H1 (cell line): ENCODE data around the gene CD8B2. TPM values are rescaled to one million over a fixed set of nuclear protein-coding genes. Genes with fewer than 3 reads are reported as not detected.

Source experiments
- CTCF ChIA-PET: fragments of 300-600 bp; sonication (Branson Sonifier 250); formaldehyde crosslinking; loops from one replicate; lab custom pipeline; 2021; ENCODE audit not compliant: partially characterized antibody; lab: Charles Lee
- POLR2A ChIA-PET: fragments of 300-600 bp; sonication (Branson Sonifier 250); formaldehyde crosslinking; loops from one replicate; lab custom pipeline; 2021; ENCODE audit warnings: inconsistent platforms; ENCODE audit not compliant: partially characterized antibody; lab: Charles Lee
- DNase-seq, 2 experiments: peaks; one replicate each; pipeline versions ENCODE4 v3.0.0 to v3.0.0-alpha.2; 2010 to 2022; ENCODE audit warnings: low spot score in 2 of 2, low read depth in 1 of 2, mixed read lengths in 1 of 2
- FAIRE-seq: peaks from 2 replicates; lab custom pipeline; 2011; peaks lifted over from hg19 to GRCh38; lab: Jason Lieb, UNC
- H2AFZ ChIP-seq: 2 replicates; pipeline ENCODE4 v1.8.1; 2012; ENCODE audit warnings: low read length, inconsistent platforms
- H2AK5ac ChIP-seq: 2 replicates; pipeline ENCODE4 v1.6.1; 2013; ENCODE audit warnings: low read depth, low read length
- H2BK120ac ChIP-seq: replicated peaks from 2 replicates; pipeline ENCODE3; 2013; ENCODE audit warnings: low read depth, low read length, inconsistent platforms
- H2BK12ac ChIP-seq: 2 replicates; pipeline ENCODE4 v1.6.1; 2013; ENCODE audit warnings: low read depth, low read length
- H2BK15ac ChIP-seq: 2 replicates; pipeline ENCODE4 v1.6.1; 2013; ENCODE audit warnings: low read length
- H2BK20ac ChIP-seq: 2 replicates; pipeline ENCODE4 v1.6.1; 2013; ENCODE audit warnings: low read length
- H2BK5ac ChIP-seq: 2 replicates; pipeline ENCODE4 v1.6.1; 2013; ENCODE audit warnings: low read depth, low read length
- H3K14ac ChIP-seq: 2 replicates; pipeline ENCODE4 v1.6.1; 2013; ENCODE audit warnings: inconsistent platforms; ENCODE audit not compliant: insufficient read length
- H3K18ac ChIP-seq: 2 replicates; pipeline ENCODE4 v1.6.1; 2013; ENCODE audit warnings: low read length; ENCODE audit errors: extremely low read depth
- H3K23ac ChIP-seq: 2 replicates; pipeline ENCODE4 v1.6.1; 2013; ENCODE audit warnings: inconsistent platforms; ENCODE audit not compliant: insufficient read length
- H3K23me2 ChIP-seq: 2 replicates; pipeline ENCODE4 v1.6.1; 2013; ENCODE audit warnings: low read depth, low read length
- H3K27ac ChIP-seq: 2 replicates; pipeline ENCODE4 v1.6.1; 2011; ENCODE audit warnings: low read depth, low read length, inconsistent platforms
- H3K27me3 ChIP-seq, 4 experiments: replicated peaks in 1 of 4; 1 replicate in 1 of 4; 2 replicates in 3 of 4; pipeline versions ENCODE4 v1.6.1 to v1.8.1; 2011 to 2013; ENCODE audit warnings: low read length in 3 of 4, mild to moderate bottlenecking in 3 of 4, inconsistent platforms in 2 of 4, mixed read lengths in 2 of 4, moderate library complexity in 1 of 4; ENCODE audit not compliant: control insufficient read depth in 3 of 4, insufficient read depth in 3 of 4; ENCODE audit errors: extremely low read depth in 1 of 4
- H3K36me3 ChIP-seq, 4 experiments: 2 replicates each; pipeline versions ENCODE4 v1.6.1 to v1.8.1; 2011 to 2013; ENCODE audit warnings: mild to moderate bottlenecking in 4 of 4, low read length in 3 of 4, moderate library complexity in 2 of 4, control low read depth in 1 of 4, inconsistent platforms in 1 of 4; ENCODE audit not compliant: insufficient read depth in 4 of 4, control insufficient read depth in 2 of 4
- H3K4ac ChIP-seq: replicated peaks from 2 replicates; pipeline ENCODE3; 2013; ENCODE audit warnings: low read length, low read depth, mixed read lengths, inconsistent platforms; ENCODE audit not compliant: insufficient read length
- H3K4me1 ChIP-seq, 4 experiments: replicated peaks in 1 of 4; 1 replicate in 1 of 4; 2 replicates in 3 of 4; pipeline versions ENCODE4 v1.6.1 to v1.8.1; 2011 to 2013; ENCODE audit warnings: low read length in 3 of 4, inconsistent platforms in 2 of 4, mixed read lengths in 1 of 4; ENCODE audit not compliant: insufficient read depth in 4 of 4, control insufficient read depth in 3 of 4
- H3K4me2 ChIP-seq, 2 experiments: 2 replicates each; pipeline versions ENCODE4 v1.6.1 to v1.8.1; 2011 to 2013; ENCODE audit warnings: low read depth in 2 of 2, low read length in 2 of 2, control low read depth in 1 of 2, inconsistent platforms in 1 of 2, mild to moderate bottlenecking in 1 of 2; ENCODE audit not compliant: insufficient read depth in 1 of 2
- H3K4me3 ChIP-seq, 4 experiments: fragments of 200-600, 300-600 bp in 1 of 4; sonication (generic), shearing (Covaris generic), sonication (Bioruptor Twin) in 1 of 4; 2 replicates each; pipeline versions ENCODE4 v1.5.1 to v1.8.1; 2011 to 2016; ENCODE audit warnings: low read length in 4 of 4, low read depth in 3 of 4, control low read depth in 2 of 4, inconsistent platforms in 2 of 4, mild to moderate bottlenecking in 2 of 4, mixed read lengths in 1 of 4, moderate library complexity in 1 of 4; ENCODE audit not compliant: insufficient read depth in 2 of 4; ENCODE audit errors: extremely low read depth in 1 of 4
- H3K56ac ChIP-seq: replicated peaks from 2 replicates; pipeline ENCODE3; 2013; ENCODE audit warnings: low read depth, mild to moderate bottlenecking, mixed read lengths, low read length, inconsistent platforms; ENCODE audit not compliant: insufficient read length
- H3K79me1 ChIP-seq: 2 replicates; pipeline ENCODE4 v1.6.1; 2013; ENCODE audit warnings: low read depth, low read length, control low read depth
- H3K79me2 ChIP-seq, 2 experiments: 2 replicates each; pipeline versions ENCODE4 v1.6.1 to v1.8.1; 2012 to 2013; ENCODE audit warnings: low read length in 2 of 2, mild to moderate bottlenecking in 2 of 2, inconsistent platforms in 1 of 2; ENCODE audit not compliant: insufficient read depth in 2 of 2, control insufficient read depth in 1 of 2
- H3K9ac ChIP-seq, 4 experiments: replicated peaks in 1 of 4; 1 replicate in 1 of 4; 2 replicates in 3 of 4; pipeline versions ENCODE4 v1.6.1 to v1.8.1; 2011 to 2013; ENCODE audit warnings: low read depth in 3 of 4, low read length in 3 of 4, control low read depth in 2 of 4, mild to moderate bottlenecking in 2 of 4, moderate library complexity in 2 of 4, inconsistent platforms in 1 of 4; ENCODE audit errors: extremely low read depth in 1 of 4
- H3K9me3 ChIP-seq, 2 experiments: 2 replicates each; pipeline versions ENCODE4 v1.6.1 to v1.8.1; 2012 to 2013; ENCODE audit warnings: mild to moderate bottlenecking in 2 of 2, moderate library complexity in 2 of 2, control low read depth in 1 of 2, inconsistent platforms in 1 of 2, low read depth in 1 of 2, low read length in 1 of 2, mixed read lengths in 1 of 2; ENCODE audit not compliant: insufficient read depth in 2 of 2
- H4K20me1 ChIP-seq, 2 experiments: replicated peaks in 1 of 2; 2 replicates each; pipeline versions ENCODE3 to v1.8.1; 2011 to 2013; ENCODE audit warnings: inconsistent platforms in 2 of 2, low read length in 2 of 2, mild to moderate bottlenecking in 1 of 2; ENCODE audit not compliant: insufficient read depth in 2 of 2, control insufficient read depth in 1 of 2
- H4K5ac ChIP-seq: 2 replicates; pipeline ENCODE4 v1.6.1; 2013; ENCODE audit warnings: low read length, low read depth, mixed read lengths, inconsistent platforms; ENCODE audit not compliant: insufficient read length
- H4K8ac ChIP-seq: 2 replicates; pipeline ENCODE4 v1.8.0; 2013; ENCODE audit warnings: mild to moderate bottlenecking, moderate library complexity, low read length, inconsistent platforms; ENCODE audit not compliant: insufficient read depth; ENCODE audit errors: extremely low read depth
- H4K91ac ChIP-seq: replicated peaks from 2 replicates; pipeline ENCODE3; 2013; ENCODE audit warnings: low read length, mixed read lengths, inconsistent platforms; ENCODE audit not compliant: insufficient read length
- EZH2 ChIP-seq: fragments of 200-600 bp; sonication (generic); IDR thresholded peaks from 2 replicates; pipeline ENCODE4 v1.7.1; 2012; ENCODE audit warnings: low read depth, mild to moderate bottlenecking, moderate library complexity, low read length, inconsistent platforms; ENCODE audit not compliant: severe bottlenecking
- FOSL1 ChIP-seq: IDR thresholded peaks from 2 replicates; pipeline ENCODE4 v1.6.1; 2011; ENCODE audit warnings: mild to moderate bottlenecking, low read depth, low read length, moderate library complexity; ENCODE audit not compliant: insufficient read depth
- GABPA ChIP-seq: IDR thresholded peaks from 2 replicates; pipeline ENCODE4 v1.6.1; 2011; ENCODE audit warnings: mild to moderate bottlenecking, low read length, moderate library complexity, borderline replicate concordance; ENCODE audit not compliant: insufficient read depth
- HDAC6 ChIP-seq: IDR thresholded peaks from one replicate; pipeline ENCODE4 v1.7.1; 2012; ENCODE audit warnings: low read depth, mild to moderate bottlenecking, inconsistent platforms, low read length, moderate library complexity
- KDM1A ChIP-seq: fragments of 200-600, 300-600 bp; sonication (generic); IDR thresholded peaks from 2 replicates; pipeline ENCODE4 v1.7.1; 2016; ENCODE audit warnings: mild to moderate bottlenecking, low read length, borderline replicate concordance
- KDM5A ChIP-seq: fragments of 200-600 bp; IDR thresholded peaks from 2 replicates; pipeline ENCODE4 v1.7.1; 2012; ENCODE audit warnings: mild to moderate bottlenecking, low read length, inconsistent platforms, mixed read lengths
- MAFK ChIP-seq: IDR thresholded peaks from 2 replicates; pipeline ENCODE4 v1.6.1; 2012; ENCODE audit warnings: low read depth, mild to moderate bottlenecking, improper control_type of control experiment, low read length
- NANOG ChIP-seq: IDR thresholded peaks from 2 replicates; pipeline ENCODE4 v1.6.1; 2011; ENCODE audit warnings: low read length, low read depth, mild to moderate bottlenecking, inconsistent platforms; ENCODE audit not compliant: insufficient read depth, poor library complexity, severe bottlenecking
- POLR2A ChIP-seq, 2 experiments: IDR thresholded peaks; 1 replicate in 1 of 2; 2 replicates in 1 of 2; pipeline ENCODE4 v1.6.1; 2011; ENCODE audit warnings: low read depth in 2 of 2, low read length in 2 of 2, mild to moderate bottlenecking in 2 of 2; ENCODE audit errors: control extremely low read depth in 1 of 2
- SIRT6 ChIP-seq: IDR thresholded peaks from one replicate; pipeline ENCODE4 v1.7.1; 2012; ENCODE audit warnings: low read length, inconsistent platforms
- SIX5 ChIP-seq: IDR thresholded peaks from 2 replicates; pipeline ENCODE4 v1.6.1; 2011; ENCODE audit warnings: mild to moderate bottlenecking, low read depth, low read length
- SP4 ChIP-seq: IDR thresholded peaks from 2 replicates; pipeline ENCODE4 v1.6.1; 2012; ENCODE audit warnings: low read length, inconsistent platforms
- TBP ChIP-seq: IDR thresholded peaks from 2 replicates; pipeline ENCODE4 v1.6.1; 2011; ENCODE audit warnings: low read depth, low read length, improper control_type of control experiment
- USF2 ChIP-seq: IDR thresholded peaks from 2 replicates; pipeline ENCODE4 v1.6.1; 2011; ENCODE audit warnings: low read length, improper control_type of control experiment
- YY1 ChIP-seq: IDR thresholded peaks from 2 replicates; pipeline ENCODE4 v1.6.1; 2011; ENCODE audit warnings: low read depth, mild to moderate bottlenecking, low read length
- WGBS, 2 experiments: shearing (Covaris generic) in 1 of 2; methylation state at CpG; one replicate each; pipeline versions ENCODE4 v1.1.6 to v1.1.7; 2013 to 2015; ENCODE audit warnings: low lambda C conversion rate in 2 of 2, mixed read lengths in 2 of 2, inconsistent platforms in 1 of 2, low coverage in 1 of 2, missing lambda C conversion rate in 1 of 2; ENCODE audit not compliant: insufficient replicate concordance in 2 of 2, insufficient coverage in 1 of 2, insufficient read length in 1 of 2; ENCODE audit errors: extremely low coverage in 1 of 2, missing lambda C conversion rate in 1 of 2; 5-methylcytosine and 5-hydroxymethylcytosine counted together
- polyA plus RNA-seq, 7 experiments: library from polyadenylated mRNA; depleted of rRNA in 3 of 7; stranded (reverse) in 5 of 7; unstranded in 2 of 7; fragments of >200 nt in 5 of 7; fragments of 200-250 nt in 2 of 7; gene quantifications; 1 replicate in 5 of 7; 2 replicates in 1 of 7; 4 replicates in 1 of 7; pipeline versions ENCODE4 v1.2.1 to v1.2.3, GENCODE V29; 2011 to 2013; ENCODE audit warnings: missing spikeins in 2 of 7, mixed read lengths in 2 of 7
- total RNA-seq: library from RNA; stranded (reverse); fragmentation: NEBNext Ultra II Directional; extraction: Animal tissue kit (Norgen Biotek cat#: 25700); gene quantifications from 2 replicates; pipeline ENCODE4 v1.2.1, GENCODE V29; 2021

Gene CD8B2
- total and polyA plus RNA-seq, 2 of the 8 experiments (the other 6 are each of a cell fraction or from before 2014, with no cell fraction given), result 0.03 TPM; not detected in 1

- Histone ChIP-seq H3K36me3 (no peaks in the 10 kb centered on the region), H3K79me2 (no peaks in the 10 kb centered on the region), H2BK120ac (no peak overlapping the region), H3K14ac (no peak overlapping the region), H3K23me2 (peaks cover 4% of the 10 kb centered on the region; the same call in 1 of the 2 replicates), H2AFZ (no peak overlapping the region), H3K27me3 (no peaks in the 10 kb centered on the region), H3K9me3 (no peaks in the 10 kb centered on the region; a peak in 1 of 4 replicates), H3K4ac (no peak overlapping the region), H2BK12ac (no peak overlapping the region), H3K27ac (no peak overlapping the region), H2BK20ac (no peak overlapping the region), H4K5ac (no peak overlapping the region), H3K79me1 (no peaks in the 10 kb centered on the region), H3K4me2 (no peak overlapping the region), H3K23ac (no peak overlapping the region), H2BK15ac (no peak overlapping the region), H4K20me1 (no peaks in the 10 kb centered on the region), H3K18ac (no peak overlapping the region), H3K4me1 (no peaks in the 10 kb centered on the region), H4K91ac (no peak overlapping the region), H3K9ac (no peak overlapping the region), H4K8ac (no peak overlapping the region), H2AK5ac (no peak overlapping the region), H2BK5ac (no peak overlapping the region), H3K4me3 (no peak overlapping the region), H3K56ac (no peak overlapping the region)
- no peak for FAIRE-seq
- 81% methylated on average over 5 of the region's 5 CpGs; no CpG with 5 or more reads in 1 of the 2 experiments for WGBS, 2 experiments
- ChIA-PET CTCF (no interaction called here), POLR2A (no interaction called here)
- no peak for DNase-seq
- TF ChIP-seq YY1 (no peak), KDM5A (no peak), USF2 (no peak), KDM1A (no peak), TBP (no peak), NANOG (no peak), HDAC6 (no peak), SP4 (no peak), SIRT6 (no peak), SIX5 (no peak), POLR2A (IDR thresholded peaks at IDR 0.05; ENCODE audit: control extremely low read depth in 1 of 2, low read depth in 2 of 2, low read length in 2 of 2) (no peak), MAFK (no peak), GABPA (no peak), FOSL1 (no peak), EZH2 (no peak)
Measured at GRCh38 chr2:106519767-106520166, 32.6 kb downstream of the CD8B2 start.
